RCC 7860 (cell line): ENCODE results near the gene FCGR2B.
A peak's percentile ranks its signal among the peaks of the same experiment; 100 is the strongest.
"Not testable (repeated sequence)": the region's sequence is repeated elsewhere in the genome, so short reads cannot be mapped to it uniquely, and the experiment has no call there.

Source experiments
- DNase-seq: peaks from one replicate; pipeline ENCODE4 v3.0.0-alpha.2; 2015; ENCODE audit warnings: low spot score
- FAIRE-seq: peaks from 2 replicates; lab custom pipeline; 2012; peaks lifted over from hg19 to GRCh38; lab: Jason Lieb, UNC

The FCGR2B gene

GRCh38 chr1:161698302-161698701, 35.4 kb downstream of the FCGR2B start:
- not testable (repeated sequence) for FAIRE-seq, DNase-seq

DNA sequence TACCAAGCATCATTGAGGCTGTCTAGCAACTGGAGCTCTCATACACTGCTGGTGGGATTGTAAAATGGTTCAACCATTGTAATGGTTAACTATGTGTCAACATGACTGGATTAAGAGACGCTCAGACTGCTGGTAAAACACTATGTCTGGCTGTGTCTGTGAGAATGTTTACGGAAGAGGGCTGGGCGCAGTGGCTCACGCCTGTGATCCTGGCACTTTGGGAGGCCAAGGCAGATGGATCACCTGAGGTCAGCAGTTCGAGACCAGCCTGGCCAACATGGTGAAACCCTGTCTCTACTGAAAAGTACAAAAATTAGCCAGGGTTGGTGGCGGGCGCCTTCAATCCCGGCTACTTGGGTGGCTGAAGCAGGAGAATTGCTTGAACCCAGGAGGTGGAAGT, 39.3 kb downstream of the FCGR2B start:
- DNase-seq (peak; percentile 83), FAIRE-seq (peak; percentile 69)

DNA sequence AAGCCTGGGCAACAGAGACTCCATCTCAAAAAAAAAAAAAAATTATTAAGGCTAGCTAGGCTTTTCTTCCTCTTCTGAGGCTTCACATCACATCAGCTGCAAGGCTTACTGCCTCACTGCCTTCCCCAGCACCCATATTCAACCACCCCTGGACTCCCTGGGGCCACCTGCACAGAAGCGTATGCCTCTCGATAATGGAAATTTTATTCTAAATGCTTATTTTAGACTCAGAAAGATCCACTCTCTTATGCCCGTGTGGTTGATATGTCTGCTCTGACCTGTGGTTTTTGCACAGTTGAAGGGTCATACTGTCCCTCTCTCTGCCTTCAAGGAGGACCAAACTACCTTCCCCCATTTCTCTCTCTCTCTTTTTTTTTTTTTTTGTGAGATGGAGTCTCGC, 42.6 kb downstream of the FCGR2B start:
- no peak for FAIRE-seq
- DNase-seq: no peak

- FAIRE-seq (no peak), DNase-seq (peak; percentile 37)
Observed at GRCh38 chr1:161706113-161706481, 43.2 kb downstream of the FCGR2B start.

DNA sequence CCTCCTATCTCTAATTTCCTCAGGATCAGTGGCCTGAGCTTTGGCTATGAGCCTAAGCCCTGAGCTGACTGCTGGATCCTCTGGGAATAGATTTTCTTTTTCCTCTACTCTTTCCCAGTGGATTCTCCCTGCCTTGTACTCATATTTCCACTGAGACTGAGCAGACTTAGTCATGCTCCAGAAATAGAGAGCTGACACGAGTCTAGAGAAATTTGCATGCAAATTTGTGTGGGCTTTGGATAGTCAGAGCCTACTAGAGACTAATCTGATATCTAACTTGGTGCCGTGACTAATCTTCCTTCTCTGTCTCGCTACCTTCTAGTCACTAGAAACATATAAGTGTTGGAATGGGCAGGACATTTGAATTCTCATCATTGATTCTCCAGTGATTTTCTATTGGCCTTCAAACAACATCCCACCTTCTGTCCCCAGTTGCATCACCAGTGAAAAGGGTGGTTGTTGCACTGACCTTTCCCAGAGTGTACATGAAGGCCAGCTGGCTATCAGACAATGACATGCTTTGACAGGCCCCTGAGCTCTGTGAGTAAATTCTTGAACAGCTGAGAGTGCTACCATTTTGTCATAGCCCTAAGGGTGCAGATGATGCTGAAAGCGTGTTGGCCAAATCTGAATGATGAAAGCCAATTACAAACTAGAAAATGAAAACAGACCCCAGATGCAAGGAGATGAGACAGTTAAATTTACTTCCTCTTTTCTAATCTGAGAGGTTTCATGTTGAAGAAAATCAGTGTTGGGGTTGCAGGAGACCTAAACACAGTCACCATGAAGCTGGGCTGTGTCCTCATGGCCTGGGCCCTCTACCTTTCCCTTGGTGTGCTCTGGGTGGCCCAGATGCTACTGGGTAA, 43.8 kb downstream of the FCGR2B start, which contains the start of gene FCRLA:
Gene FCRLA (plus strand): TSS at position 748 of the 866 bp plus-strand sequence. CDS start 36 bp downstream, at position 784.
- DNase-seq (peak; percentile 81), FAIRE-seq (peak; percentile 15)

DNA sequence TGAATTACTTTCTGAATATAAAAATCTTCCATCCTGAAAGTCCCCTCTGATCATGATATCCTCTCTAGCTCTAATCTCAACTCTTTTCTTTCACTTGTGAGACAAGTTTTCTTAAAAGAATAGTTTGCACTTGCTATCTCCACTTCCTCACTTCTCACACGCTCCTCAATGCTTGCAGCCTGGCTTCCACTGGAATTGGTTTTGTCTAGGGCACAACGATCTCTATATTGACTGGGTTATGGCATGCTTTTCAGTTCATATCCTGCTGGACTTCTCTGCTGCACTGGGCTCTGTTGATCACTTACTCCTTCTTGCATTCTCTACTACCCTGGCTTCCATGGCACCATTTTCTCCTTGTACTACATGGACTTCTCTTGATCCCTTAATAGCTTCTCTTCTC, 44.6 kb downstream of the FCGR2B start:
- FAIRE-seq: no peak
- DNase-seq: no peak

DNA sequence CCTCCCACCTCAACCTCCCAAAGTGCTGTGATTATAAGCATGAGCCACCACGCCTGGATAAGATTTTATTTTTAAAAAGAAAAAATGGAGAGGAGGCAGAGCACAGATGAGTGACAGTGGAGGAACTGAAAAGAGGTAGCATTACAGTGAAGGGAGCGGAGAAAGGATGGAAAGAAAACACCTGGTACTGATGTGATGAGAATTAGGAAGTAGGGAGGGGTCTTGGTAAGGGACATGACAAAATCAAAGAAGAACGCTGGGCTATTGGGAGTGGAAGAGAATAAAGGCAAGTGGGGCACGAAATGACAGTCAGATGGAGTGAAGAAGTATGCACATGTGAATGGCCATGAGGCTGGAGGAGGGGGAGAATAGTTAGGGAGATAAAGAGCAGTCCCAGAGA, 46.4 kb downstream of the FCGR2B start:
- no peak for FAIRE-seq
- DNase-seq: no peak

- no peak for FAIRE-seq
- no peak for DNase-seq
Observed at GRCh38 chr1:161710560-161710959, 47.6 kb downstream of the FCGR2B start.

DNA sequence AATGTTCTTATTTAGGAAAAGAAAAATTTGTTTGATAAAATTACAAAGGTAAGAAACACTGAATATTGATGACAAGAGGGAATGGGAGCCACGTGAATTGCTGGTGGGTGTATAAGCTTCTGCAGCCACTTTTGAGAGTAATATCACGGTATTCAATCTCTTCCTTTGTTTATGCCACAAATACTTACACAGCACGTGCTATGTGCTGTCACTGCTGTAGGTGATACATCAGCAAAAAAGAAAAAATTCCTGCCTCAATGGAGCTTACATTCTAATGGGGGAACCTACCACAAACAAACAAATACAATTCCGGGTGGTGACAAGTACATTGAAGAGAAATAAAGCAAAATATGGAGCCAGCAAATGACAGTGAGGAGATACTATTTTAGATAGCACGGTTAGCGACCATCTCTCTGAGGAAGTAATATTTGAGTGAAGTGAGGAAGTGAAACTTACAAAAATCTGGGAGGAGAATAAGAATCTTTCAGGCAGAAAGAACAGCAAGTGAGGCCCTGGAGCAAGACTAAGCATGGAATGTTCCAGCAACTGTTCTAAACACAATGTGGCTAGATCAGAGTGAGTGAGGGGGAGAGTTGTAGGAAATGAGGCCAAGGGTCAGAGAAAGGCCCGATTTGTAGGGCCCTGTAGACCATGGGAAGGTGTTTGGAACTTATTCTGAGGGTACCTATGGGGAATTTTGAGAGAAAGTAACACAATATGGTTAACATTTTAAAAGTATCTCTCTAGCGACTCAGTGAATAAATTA, 55.8 kb downstream of the FCGR2B start:
- DNase-seq (no peak), FAIRE-seq (no peak)

DNA sequence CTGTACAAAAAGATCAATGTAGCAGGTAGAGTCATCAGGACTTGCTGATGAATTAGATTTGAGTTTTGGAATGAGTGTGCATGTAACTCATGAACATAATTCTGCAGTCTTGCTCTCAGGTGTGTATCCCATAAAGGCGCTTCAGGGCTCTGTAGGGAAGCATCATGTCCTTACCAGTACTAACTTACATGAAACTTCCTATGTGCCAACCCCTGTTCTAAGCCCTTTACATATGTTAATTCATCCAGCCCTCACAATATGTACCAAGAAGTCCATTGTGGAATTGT, 56.3 kb downstream of the FCGR2B start:
- FAIRE-seq: no peak

GRCh38 chr1:161720422-161720821, 57.5 kb downstream of the FCGR2B start:
- DNase-seq (no peak), FAIRE-seq (no peak)

More for the DNA sequence above, 56.3 kb downstream of the FCGR2B start:
- no peak for DNase-seq

DNA sequence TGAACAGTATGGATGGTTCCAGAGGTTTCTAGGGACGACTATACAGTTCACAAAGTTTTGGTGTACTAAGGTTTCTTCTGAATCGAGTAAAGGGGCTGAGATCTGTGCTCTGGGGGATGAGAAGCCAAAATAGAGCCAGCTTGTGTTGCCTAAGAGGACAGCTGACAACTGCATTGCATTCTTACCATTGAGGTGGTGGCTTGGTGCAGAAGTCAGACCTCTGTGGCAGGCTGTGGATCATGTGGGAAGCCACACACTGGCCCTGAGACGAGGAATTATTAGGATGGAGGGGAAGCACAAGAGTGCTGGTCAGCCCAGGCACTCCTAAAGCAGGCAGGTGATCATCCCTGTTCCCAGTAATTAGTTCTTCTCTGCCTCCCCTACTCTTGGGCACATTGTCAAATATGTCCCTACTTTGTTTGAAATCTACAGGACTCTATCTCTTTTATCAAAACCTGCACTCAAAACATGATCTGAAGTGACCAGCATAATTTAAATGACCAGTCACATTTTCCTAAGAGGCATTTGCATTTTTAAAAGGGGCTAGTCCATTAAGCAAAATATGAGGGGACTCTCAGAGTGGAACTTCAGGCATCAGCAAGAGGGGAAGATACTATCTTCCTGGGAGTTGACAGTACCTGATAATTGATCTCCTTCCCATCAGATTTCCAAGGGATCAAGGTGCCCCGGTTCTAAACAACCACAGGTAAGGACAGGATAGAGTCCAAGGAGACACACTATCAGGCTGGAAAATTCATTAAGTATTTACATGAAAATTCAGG, 58.2 kb downstream of the FCGR2B start, which contains the start of gene FCRLB:
Gene FCRLB (plus strand): TSS at position 589 of the 782 bp plus-strand sequence. CDS start 1,129 bp downstream, outside the sequence.
- DNase-seq (no peak), FAIRE-seq (no peak)

DNA sequence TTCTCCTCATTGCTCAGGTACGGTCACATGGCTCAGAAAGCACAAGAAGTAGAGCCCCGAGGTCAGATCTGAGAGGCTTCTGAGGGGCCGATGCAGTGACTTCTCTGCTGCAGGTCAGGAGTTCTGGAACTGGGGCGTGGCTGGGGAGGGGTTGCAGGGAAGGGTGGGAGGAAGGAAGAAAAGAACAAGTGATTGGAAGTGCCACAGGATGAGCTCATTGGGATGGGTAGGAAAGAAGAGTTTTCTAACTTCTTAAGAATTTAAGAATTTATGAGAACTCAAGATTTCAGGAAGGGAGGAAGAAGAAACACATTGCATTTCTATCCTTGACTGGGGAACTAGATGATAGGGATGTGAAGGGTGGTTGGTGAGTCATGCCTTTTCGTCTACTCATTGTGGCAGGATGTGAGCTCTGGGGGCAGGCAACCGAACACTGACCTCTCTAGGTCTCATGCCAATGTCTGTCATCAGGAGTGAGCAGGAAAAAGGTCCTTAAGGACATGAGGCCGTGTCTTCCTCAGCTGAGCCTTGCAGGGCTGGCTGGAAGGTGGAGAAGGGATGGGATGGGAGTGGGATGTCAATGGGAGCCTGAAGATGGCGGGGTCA, 58.9 kb downstream of the FCGR2B start:
- FAIRE-seq (peak; percentile 79), DNase-seq (peak; percentile 90)

DNA sequence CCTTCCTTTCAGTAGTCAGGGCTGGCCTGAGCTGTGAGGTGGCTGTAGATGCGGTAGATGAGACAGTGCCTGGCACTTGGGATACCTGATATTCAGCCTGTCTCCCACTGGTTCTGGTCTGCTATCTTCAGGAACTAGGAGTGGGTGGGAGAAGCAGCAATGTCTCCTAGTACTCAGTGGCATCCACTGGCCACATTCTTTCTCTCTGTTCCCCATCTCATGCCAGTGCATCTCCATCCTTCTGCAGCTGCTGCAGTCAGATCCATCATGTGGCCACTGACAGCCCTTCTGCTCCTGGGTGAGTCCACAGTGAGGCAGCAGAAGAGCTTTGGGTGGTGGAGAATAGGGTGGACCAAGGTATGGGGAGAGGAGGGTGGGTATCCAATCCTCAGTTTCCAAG, 59.5 kb downstream of the FCGR2B start:
- FAIRE-seq: no peak
- no peak for DNase-seq

DNA sequence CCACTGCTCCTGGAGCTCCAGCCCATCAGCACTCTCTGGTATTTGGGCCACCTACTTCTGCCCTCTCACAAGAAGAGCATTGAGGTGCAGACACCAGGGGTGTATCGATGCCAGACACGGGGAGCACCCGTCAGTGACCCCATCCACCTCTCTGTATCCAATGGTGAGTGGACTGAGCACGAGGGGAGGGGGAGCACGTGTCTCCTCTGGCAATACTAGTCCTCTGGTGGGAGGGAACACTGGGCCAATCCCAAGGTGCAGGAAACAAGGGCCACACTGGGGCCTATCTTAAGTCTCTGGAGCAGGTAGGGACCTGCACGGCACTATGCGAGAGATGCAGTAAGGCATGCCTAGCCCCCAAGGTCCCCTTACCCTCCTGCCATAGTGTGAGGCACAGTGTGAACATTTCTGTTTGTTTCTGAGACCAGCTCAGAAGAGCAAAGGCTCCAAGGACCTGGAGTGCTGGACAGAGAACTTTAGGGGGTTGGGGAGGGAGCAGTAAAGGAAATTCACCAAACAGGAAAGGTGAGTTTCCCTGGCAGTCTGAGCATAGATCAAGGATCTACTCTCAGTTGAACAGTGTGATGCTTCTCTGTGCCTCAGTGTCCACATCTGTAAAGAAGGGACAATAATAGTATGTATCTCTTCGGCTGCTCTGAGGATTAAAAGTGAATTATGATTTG, 60.7 kb downstream of the FCGR2B start:
- no peak for FAIRE-seq
- DNase-seq: no peak

DNA sequence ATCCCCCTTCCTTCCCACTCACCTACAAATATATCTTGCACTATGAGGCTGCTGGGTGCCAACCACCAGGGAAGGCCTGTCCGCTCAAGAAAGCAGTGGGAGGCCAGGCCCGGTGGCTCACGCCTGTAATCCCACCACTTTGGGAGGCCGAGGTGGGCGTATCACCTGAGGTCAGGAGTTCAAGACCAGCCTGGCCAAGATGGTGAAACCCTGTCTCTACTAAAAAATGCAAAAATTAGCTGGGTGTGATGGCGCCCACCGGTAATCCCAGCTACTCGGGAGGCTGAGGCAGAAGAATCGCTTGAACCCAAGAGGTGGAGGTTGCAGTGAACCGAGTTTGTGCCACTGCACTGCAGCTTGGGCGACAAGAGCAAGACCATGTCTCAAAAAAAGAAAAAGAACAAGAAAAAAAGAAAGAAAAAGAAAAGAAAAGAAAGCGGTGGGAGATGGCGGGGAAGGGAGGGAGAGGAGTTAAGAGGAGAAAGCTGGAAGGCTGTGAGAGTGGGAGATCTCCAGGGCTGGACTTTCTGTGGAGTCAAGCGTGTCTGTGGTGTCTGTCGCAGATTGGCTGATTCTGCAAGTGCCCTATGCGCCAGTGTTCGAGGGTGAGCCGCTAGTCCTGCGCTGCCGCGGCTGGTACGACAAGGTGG, 62.4 kb downstream of the FCGR2B start:
- DNase-seq, FAIRE-seq: not testable (repeated sequence)

DNA sequence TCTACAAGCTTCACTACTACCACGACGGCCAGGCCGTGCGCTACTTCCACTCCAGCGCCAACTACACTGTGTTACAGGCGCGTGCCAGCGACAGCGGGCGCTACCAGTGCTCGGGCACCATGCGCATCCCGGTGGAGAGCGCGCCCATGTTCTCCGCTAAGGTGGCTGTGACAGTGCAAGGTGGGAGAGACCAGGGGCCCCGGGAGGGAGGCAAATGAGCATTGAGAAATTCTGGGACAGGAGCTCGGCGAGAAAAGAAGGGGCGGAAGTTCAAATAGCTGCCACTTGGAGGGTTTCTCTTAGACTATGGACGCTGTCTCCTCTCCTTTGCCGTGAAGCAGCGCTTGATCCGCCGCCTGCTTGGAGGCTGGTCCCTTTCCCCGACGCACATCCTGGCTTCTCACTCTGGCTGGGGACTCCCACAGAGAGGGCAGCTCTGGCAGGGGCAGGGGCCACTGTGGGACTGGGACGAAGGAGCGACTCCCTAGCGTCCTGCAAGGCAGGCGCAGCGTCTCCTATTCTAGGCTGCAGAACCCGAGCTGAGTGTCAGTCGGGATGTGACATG, 63.0 kb downstream of the FCGR2B start:
- DNase-seq: peak; percentile 10
- FAIRE-seq: no peak

DNA sequence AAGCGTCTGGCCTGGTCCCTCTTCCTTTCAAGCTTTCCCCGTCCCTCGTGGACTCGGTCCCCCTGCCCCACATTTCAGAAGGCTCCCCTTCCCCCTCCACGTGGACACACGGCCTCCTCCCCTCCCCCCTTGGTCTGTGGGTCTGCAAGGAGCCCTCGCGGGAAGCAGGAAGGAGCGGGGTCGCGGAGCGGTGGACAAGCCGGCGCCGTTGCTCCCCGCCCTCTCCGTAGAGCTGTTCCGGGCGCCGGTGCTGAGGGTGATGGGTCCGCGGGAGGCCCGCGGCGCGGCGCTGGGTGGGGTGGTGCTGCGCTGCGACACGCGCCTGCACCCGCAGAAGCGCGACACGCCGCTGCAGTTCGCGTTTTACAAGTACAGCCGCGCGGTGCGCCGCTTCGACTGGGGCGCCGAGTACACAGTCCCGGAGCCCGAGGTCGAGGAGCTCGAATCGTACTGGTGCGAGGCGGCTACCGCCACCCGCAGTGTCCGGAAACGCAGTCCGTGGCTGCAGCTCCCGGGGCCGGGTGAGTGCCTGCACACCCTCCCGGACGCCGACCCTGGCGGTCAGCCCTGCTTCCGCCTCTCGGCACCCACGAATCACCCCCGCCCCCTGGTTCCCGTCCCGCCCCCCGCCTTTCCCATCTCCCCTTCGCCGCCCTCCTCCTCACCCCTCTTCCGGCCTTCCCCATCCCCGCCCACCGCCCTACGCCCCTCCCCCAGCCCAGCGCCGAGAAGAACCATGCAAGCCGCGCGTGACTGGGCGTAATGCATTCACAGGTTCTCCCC, 63.7 kb downstream of the FCGR2B start:
- FAIRE-seq (no peak), DNase-seq (peak; percentile 67)
